ENCODE results near the gene ATP4B. TPM values are rescaled to one million over a fixed set of nuclear protein-coding genes. Genes with fewer than 3 reads are reported as not detected.

Gene ATP4B
- total and polyA plus RNA-seq, 2 donors (not counting 3 experiments of a cell fraction or from before 2014, with no cell fraction given) = 0.06 TPM; not detected in 1

DNA sequence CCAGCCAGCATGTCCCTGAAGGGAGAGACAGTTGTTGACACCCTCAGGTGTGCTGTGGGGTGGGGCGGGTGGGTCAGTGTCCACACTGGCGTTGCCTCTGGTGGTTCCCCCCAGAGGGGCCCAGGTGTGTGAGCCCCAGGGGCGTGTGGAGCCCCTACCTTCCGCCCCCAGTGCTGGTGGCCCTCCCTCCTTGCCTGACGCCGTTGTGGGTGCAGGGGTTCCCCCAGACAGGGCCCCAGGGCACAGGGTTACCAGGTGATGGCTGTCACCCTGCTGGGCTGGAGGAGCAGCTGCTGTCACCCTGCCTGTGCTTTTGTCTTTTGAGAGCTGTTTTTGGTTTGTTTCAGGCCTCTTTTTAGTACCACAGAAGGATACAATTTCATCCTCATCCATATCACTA is 27.2 kb downstream of the ATP4B start:
- BruUV-seq (replicated peaks) = no TSS peak
- Histone ChIP-seq H3K27me3 (ENCODE audit: control insufficient read depth in 2 of 2, insufficient read depth in 2 of 2, low read length in 2 of 2) (no peaks in the 10 kb centered on the region), H3K9ac (replicated peaks; ENCODE audit: extremely low read depth, insufficient read depth, low read length) (no peak overlapping the region), H3K4me2 (ENCODE audit: insufficient read depth, low read length) (no peak overlapping the region), H3K79me2 (ENCODE audit: control insufficient read depth, insufficient read depth, low read length) (peaks cover 49% of the 10 kb centered on the region), H4K20me1 (replicated peaks; ENCODE audit: control insufficient read depth, extremely low read depth, insufficient read depth, low read length) (no peaks in the 10 kb centered on the region), H3K36me3 (ENCODE audit: control insufficient read depth in 2 of 2, extremely low read depth in 1 of 2, insufficient read depth in 2 of 2, low read length in 2 of 2) (peaks cover 3 to 35% of the 10 kb centered on the region in 2 experiments), H3K27ac (ENCODE audit: insufficient read depth, low read depth, low read length) (no peak overlapping the region), H3K4me3 (replicated peaks in 1 of 3; ENCODE audit: insufficient read depth in 1 of 3, low read depth in 1 of 3, low read length in 3 of 3) (no peak overlapping the region), H3K9me1 (replicated peaks; ENCODE audit: control insufficient read depth, extremely low read depth, insufficient read depth, low read length) (no peaks in the 10 kb centered on the region), H2AFZ (ENCODE audit: low read depth, low read length) (no peak overlapping the region), H3K9me3 (replicated peaks; ENCODE audit: control insufficient read depth, insufficient read depth, low read length) (no peaks in the 10 kb centered on the region), H3K4me1 (ENCODE audit: control insufficient read depth, extremely low read depth, insufficient read depth, low read length) (peaks cover 4% of the 10 kb centered on the region)
- dilution Hi-C loops (cut with MboI; ENCODE audit: extremely low pct_ligation_motif_present, low sequenced_read_pairs) (no loop called here), intact Hi-C loops (cut with micrococcal nuclease) (no loop called here)
- DNase-seq (ENCODE audit: low read depth, low spot score) (no peak), FAIRE-seq (no peak)
- POLR2A ChIA-PET = no interaction called here
- TF ChIP-seq MAX (IDR thresholded peaks at IDR 0.05; ENCODE audit: insufficient read depth, insufficient read length) = no peak
- TF ChIP-seq POLR2A (IDR thresholded peaks at IDR 0.05; ENCODE audit: low read depth, low read length) = no peak
- TF ChIP-seq GATA2 (IDR thresholded peaks at IDR 0.05; ENCODE audit: insufficient read depth, insufficient read length, low read depth, low read length) = no peak
- TF ChIP-seq MYC (IDR thresholded peaks at IDR 0.05; ENCODE audit: low read depth, low read length) = no peak
- no peak for TF ChIP-seq EZH2 (IDR thresholded peaks at IDR 0.05; ENCODE audit: borderline replicate concordance, low read depth, low read length, severe bottlenecking)
- TF ChIP-seq, protein P1, sequence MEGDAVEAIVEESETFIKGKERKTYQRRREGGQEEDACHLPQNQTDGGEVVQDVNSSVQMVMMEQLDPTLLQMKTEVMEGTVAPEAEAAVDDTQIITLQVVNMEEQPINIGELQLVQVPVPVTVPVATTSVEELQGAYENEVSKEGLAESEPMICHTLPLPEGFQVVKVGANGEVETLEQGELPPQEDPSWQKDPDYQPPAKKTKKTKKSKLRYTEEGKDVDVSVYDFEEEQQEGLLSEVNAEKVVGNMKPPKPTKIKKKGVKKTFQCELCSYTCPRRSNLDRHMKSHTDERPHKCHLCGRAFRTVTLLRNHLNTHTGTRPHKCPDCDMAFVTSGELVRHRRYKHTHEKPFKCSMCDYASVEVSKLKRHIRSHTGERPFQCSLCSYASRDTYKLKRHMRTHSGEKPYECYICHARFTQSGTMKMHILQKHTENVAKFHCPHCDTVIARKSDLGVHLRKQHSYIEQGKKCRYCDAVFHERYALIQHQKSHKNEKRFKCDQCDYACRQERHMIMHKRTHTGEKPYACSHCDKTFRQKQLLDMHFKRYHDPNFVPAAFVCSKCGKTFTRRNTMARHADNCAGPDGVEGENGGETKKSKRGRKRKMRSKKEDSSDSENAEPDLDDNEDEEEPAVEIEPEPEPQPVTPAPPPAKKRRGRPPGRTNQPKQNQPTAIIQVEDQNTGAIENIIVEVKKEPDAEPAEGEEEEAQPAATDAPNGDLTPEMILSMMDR (IDR thresholded peaks at IDR 0.05; ENCODE audit: extremely low read depth in 1 of 2, insufficient read depth in 1 of 2, low read depth in 1 of 2, low read length in 2 of 2) = no peak
- no peak for TF ChIP-seq FOS (IDR thresholded peaks at IDR 0.05; ENCODE audit: borderline replicate concordance, insufficient read depth, low read length)
- CTCF ChIA-PET = no interaction called here

Measured in endothelial cell of umbilical vein (primary cell).